ENCODE results near the gene CTNNBL1.
A peak's percentile ranks its signal among the peaks of the same experiment; 100 is the strongest.

CTNNBL1 gene

GRCh38 chr20:37650661-37651060, 43.2 kb upstream of the CTNNBL1 start:
- TF ChIP-seq, protein P1, sequence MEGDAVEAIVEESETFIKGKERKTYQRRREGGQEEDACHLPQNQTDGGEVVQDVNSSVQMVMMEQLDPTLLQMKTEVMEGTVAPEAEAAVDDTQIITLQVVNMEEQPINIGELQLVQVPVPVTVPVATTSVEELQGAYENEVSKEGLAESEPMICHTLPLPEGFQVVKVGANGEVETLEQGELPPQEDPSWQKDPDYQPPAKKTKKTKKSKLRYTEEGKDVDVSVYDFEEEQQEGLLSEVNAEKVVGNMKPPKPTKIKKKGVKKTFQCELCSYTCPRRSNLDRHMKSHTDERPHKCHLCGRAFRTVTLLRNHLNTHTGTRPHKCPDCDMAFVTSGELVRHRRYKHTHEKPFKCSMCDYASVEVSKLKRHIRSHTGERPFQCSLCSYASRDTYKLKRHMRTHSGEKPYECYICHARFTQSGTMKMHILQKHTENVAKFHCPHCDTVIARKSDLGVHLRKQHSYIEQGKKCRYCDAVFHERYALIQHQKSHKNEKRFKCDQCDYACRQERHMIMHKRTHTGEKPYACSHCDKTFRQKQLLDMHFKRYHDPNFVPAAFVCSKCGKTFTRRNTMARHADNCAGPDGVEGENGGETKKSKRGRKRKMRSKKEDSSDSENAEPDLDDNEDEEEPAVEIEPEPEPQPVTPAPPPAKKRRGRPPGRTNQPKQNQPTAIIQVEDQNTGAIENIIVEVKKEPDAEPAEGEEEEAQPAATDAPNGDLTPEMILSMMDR (IDR thresholded peaks at IDR 0.05; ENCODE audit: low read depth, low read length, missing control alignments), result no peak
- Histone ChIP-seq H3K4me3 (ENCODE audit: low read depth, low read length) (no peak overlapping the region), H3K27me3 (replicated peaks) (peaks cover 3% of the 10 kb centered on the region), H3K36me3 (replicated peaks) (no peaks in the 10 kb centered on the region), H3K27ac (no peak overlapping the region)
- in situ Hi-C loops (cut with HindIII; ENCODE audit: low pct_ligation_motif_present, low sequenced_read_pairs), result no loop called here
- DNase-seq, result no peak

GRCh38 chr20:37651932-37652331, 41.9 kb upstream of the CTNNBL1 start:
- DNase-seq, result no peak
- Histone ChIP-seq H3K27ac (no peak overlapping the region), H3K36me3 (replicated peaks) (no peaks in the 10 kb centered on the region), H3K4me3 (ENCODE audit: low read depth, low read length) (no peak overlapping the region), H3K27me3 (replicated peaks) (peaks cover 3% of the 10 kb centered on the region)
- TF ChIP-seq, protein P1 (IDR thresholded peaks at IDR 0.05; ENCODE audit: low read depth, low read length, missing control alignments), result peak; percentile 61
- in situ Hi-C loops (cut with HindIII; ENCODE audit: low pct_ligation_motif_present, low sequenced_read_pairs), result no loop called here

DNA sequence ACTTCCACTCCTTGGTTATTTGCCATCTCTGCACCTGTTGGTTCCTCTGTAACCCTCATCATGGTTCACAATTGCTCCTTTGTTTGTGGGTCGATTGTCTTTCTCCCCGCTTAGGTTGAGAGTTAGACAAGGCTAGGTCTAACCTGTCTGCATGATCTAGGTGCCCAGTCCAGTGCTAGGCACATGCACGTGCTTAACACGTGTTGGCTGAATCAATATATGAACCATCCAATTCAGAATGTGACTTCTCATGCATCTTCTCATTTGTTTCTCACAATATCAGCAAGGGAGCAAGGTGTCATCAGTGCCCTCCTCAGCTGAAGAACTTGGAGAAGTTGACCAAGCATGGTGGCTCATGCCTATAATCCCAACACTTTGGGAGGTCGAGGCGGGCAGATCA, 36.9 kb upstream of the CTNNBL1 start:
- no peaks in the 10 kb centered on the region for H3K36me3 ChIP-seq (replicated peaks)
- no peak for DNase-seq
- no peaks in the 10 kb centered on the region for H3K27me3 ChIP-seq (replicated peaks)
- TF ChIP-seq, protein P1 (IDR thresholded peaks at IDR 0.05; ENCODE audit: low read depth, low read length, missing control alignments), result no peak
- in situ Hi-C loops (cut with HindIII; ENCODE audit: low pct_ligation_motif_present, low sequenced_read_pairs), result no loop called here
- H3K27ac ChIP-seq, result no peak overlapping the region
- no peak overlapping the region for H3K4me3 ChIP-seq (ENCODE audit: low read depth, low read length)

DNA sequence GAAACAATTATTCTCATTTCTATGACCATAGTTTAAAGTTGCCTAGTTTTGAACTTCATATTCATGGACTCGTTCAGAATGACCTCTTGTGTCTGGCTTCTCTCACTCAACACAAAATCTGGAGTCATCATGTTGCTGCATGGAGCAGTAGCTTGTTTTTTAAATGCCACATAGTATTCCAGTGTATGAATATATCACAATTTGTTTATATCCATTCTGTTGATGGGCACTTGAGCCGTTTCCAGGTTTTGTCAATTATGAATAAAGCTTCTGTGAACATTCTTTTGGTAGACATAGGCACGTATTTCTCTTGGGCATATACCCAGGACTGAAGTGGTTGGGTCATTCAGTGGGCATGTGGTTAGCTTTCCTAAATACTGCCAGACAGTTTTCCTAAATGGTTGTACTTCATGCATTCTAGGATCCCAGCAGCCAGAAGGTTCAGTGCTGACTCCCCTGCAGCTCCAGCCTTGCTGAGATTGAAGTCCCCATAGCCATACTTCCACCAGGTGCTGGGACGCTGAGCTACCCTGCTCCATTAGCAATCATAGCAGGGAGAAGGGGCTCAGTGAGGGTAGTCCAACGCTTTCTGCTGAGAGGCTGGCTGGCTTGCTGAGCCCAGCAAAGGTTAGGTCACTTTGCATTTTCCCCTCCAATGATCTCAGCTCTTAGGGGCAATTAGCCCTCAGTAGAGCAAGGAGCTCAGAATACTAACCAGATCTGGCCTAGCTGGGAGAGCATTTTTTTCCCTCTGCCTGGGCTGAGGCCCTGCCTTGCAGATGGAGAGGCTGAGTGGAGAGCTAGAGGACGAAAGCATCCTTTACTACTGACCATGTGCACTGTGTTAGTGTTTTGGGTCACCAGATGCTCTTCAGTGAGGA, 35.7 kb upstream of the CTNNBL1 start:
- Histone ChIP-seq H3K4me3 (ENCODE audit: low read depth, low read length) (no peak overlapping the region), H3K27ac (no peak overlapping the region), H3K36me3 (replicated peaks) (no peaks in the 10 kb centered on the region), H3K27me3 (replicated peaks) (no peaks in the 10 kb centered on the region)
- TF ChIP-seq, protein P1 (IDR thresholded peaks at IDR 0.05; ENCODE audit: low read depth, low read length, missing control alignments), result no peak
- in situ Hi-C loops (cut with HindIII; ENCODE audit: low pct_ligation_motif_present, low sequenced_read_pairs), result no loop called here
- no peak for DNase-seq

GRCh38 chr20:37661519-37661918, 32.3 kb upstream of the CTNNBL1 start:
- Histone ChIP-seq H3K27me3 (replicated peaks) (no peaks in the 10 kb centered on the region), H3K27ac (no peak overlapping the region), H3K36me3 (replicated peaks) (no peaks in the 10 kb centered on the region), H3K4me3 (ENCODE audit: low read depth, low read length) (no peak overlapping the region)
- DNase-seq, result no peak
- TF ChIP-seq, protein P1 (IDR thresholded peaks at IDR 0.05; ENCODE audit: low read depth, low read length, missing control alignments), result no peak
- in situ Hi-C loops (cut with HindIII; ENCODE audit: low pct_ligation_motif_present, low sequenced_read_pairs), result no loop called here

All from brain microvascular endothelial cell (primary cell).